Keratinocyte (primary cell): Measurements from ENCODE around the gene RNF144A. TPM values are rescaled to one million over a fixed set of nuclear protein-coding genes. Genes with fewer than 3 reads are reported as not detected.

Source experiments
- DNase-seq: peaks from one replicate; pipeline ENCODE4 v3.0.0-alpha.2; 2011; ENCODE audit warnings: low read depth, missing footprints, low spot score
- FAIRE-seq: peaks from 2 replicates; lab custom pipeline; 2011; peaks lifted over from hg19 to GRCh38; lab: Jason Lieb, UNC
- H2AFZ ChIP-seq: 2 replicates; pipeline ENCODE4 v1.6.0; 2012; ENCODE audit warnings: low read length, control low read depth, inconsistent platforms; ENCODE audit not compliant: control insufficient read depth
- H3K27ac ChIP-seq: 2 replicates; pipeline ENCODE4 v1.5.1; 2011; ENCODE audit warnings: low read length; ENCODE audit not compliant: control insufficient read depth, insufficient read depth
- H3K27me3 ChIP-seq: 3 replicates; pipeline ENCODE4 v1.6.0; 2011; ENCODE audit warnings: low read length; ENCODE audit not compliant: control insufficient read depth, insufficient read depth; ENCODE audit errors: extremely low read depth
- H3K36me3 ChIP-seq, 2 experiments: 2 replicates in 1 of 2; 3 replicates in 1 of 2; pipeline ENCODE4 v1.5.1; 2011; ENCODE audit warnings: low read length in 2 of 2, mild to moderate bottlenecking in 1 of 2; ENCODE audit not compliant: control insufficient read depth in 2 of 2, insufficient read depth in 2 of 2; ENCODE audit errors: extremely low read depth in 1 of 2
- H3K4me1 ChIP-seq: 3 replicates; pipeline ENCODE4 v1.5.1; 2011; ENCODE audit warnings: low read length; ENCODE audit not compliant: control insufficient read depth, insufficient read depth; ENCODE audit errors: extremely low read depth
- H3K4me2 ChIP-seq: 3 replicates; pipeline ENCODE4 v1.6.0; 2011; ENCODE audit warnings: low read depth, low read length; ENCODE audit not compliant: control insufficient read depth, insufficient read depth; ENCODE audit errors: extremely low read depth
- H3K4me3 ChIP-seq, 3 experiments: fragments of 200-600 bp in 1 of 3; sonication (generic) in 1 of 3; 2 replicates in 2 of 3; 3 replicates in 1 of 3; pipeline ENCODE4 v1.5.1; 2011 to 2016; ENCODE audit warnings: low read length in 3 of 3, mild to moderate bottlenecking in 3 of 3, control low read depth in 2 of 3, inconsistent platforms in 1 of 3, low read depth in 1 of 3, mixed read lengths in 1 of 3, mixed run types in 1 of 3, moderate library complexity in 1 of 3; ENCODE audit not compliant: control insufficient read depth in 2 of 3, insufficient read depth in 2 of 3; ENCODE audit errors: extremely low read depth in 1 of 3
- H3K79me2 ChIP-seq: 2 replicates; pipeline ENCODE4 v1.6.0; 2012; ENCODE audit warnings: low read length; ENCODE audit not compliant: control insufficient read depth, insufficient read depth
- H3K9ac ChIP-seq: 3 replicates; pipeline ENCODE4 v1.6.0; 2011; ENCODE audit warnings: low read length; ENCODE audit not compliant: control insufficient read depth, insufficient read depth; ENCODE audit errors: extremely low read depth
- H3K9me1 ChIP-seq: 3 replicates; pipeline ENCODE4 v1.6.0; 2011; ENCODE audit warnings: low read length; ENCODE audit not compliant: control insufficient read depth, insufficient read depth; ENCODE audit errors: extremely low read depth
- H3K9me3 ChIP-seq: 2 replicates; pipeline ENCODE4 v1.5.1; 2012; ENCODE audit warnings: low read depth, low read length; ENCODE audit not compliant: control insufficient read depth
- H4K20me1 ChIP-seq: 3 replicates; pipeline ENCODE4 v1.6.0; 2011; ENCODE audit warnings: low read length; ENCODE audit not compliant: control insufficient read depth, insufficient read depth; ENCODE audit errors: extremely low read depth
- EZH2 ChIP-seq: IDR thresholded peaks from one replicate; pipeline ENCODE4 v1.6.1; 2012; ENCODE audit warnings: inconsistent platforms, mild to moderate bottlenecking, low read length, moderate library complexity
- dilution Hi-C: fragments of 300-500 bp; cut with MboI; formaldehyde crosslinking; loops from one replicate; pipeline ENCODE4 v1.7.0; 2020; ENCODE audit warnings: low sequenced_read_pairs; ENCODE audit not compliant: extremely low pct_ligation_motif_present
- polyA plus RNA-seq, 5 experiments: library from polyadenylated mRNA; depleted of rRNA in 3 of 5; stranded (reverse) in 3 of 5; stranded (forward) in 1 of 5; unstranded in 1 of 5; fragments of >200 nt; gene quantifications; 1 replicate in 1 of 5; 2 replicates in 3 of 5; 3 replicates in 1 of 5; pipeline versions ENCODE4 v1.2.1 to v1.2.3, GENCODE V29; 2011 to 2012; ENCODE audit warnings: missing spikeins in 2 of 5, low read depth in 1 of 5, low replicate concordance in 1 of 5
- TF ChIP-seq, protein P1 (sequence below), 3 experiments: IDR thresholded peaks in 1 of 3; conservative IDR thresholded peaks in 1 of 3; optimal IDR thresholded peaks in 1 of 3; 2 replicates in 2 of 3; 3 replicates in 1 of 3; pipeline versions ENCODE3 to v1.5.1; 2011; ENCODE audit warnings: low read length in 3 of 3, mild to moderate bottlenecking in 3 of 3, moderate library complexity in 2 of 3, control low read depth in 1 of 3, inconsistent platforms in 1 of 3; ENCODE audit not compliant: insufficient read depth in 2 of 3; ENCODE audit errors: extremely low read depth in 1 of 3

The RNF144A gene
- polyA plus RNA-seq, 1 donor (not counting 4 experiments of a cell fraction or from before 2014, with no cell fraction given): 1.4 TPM

DNA sequence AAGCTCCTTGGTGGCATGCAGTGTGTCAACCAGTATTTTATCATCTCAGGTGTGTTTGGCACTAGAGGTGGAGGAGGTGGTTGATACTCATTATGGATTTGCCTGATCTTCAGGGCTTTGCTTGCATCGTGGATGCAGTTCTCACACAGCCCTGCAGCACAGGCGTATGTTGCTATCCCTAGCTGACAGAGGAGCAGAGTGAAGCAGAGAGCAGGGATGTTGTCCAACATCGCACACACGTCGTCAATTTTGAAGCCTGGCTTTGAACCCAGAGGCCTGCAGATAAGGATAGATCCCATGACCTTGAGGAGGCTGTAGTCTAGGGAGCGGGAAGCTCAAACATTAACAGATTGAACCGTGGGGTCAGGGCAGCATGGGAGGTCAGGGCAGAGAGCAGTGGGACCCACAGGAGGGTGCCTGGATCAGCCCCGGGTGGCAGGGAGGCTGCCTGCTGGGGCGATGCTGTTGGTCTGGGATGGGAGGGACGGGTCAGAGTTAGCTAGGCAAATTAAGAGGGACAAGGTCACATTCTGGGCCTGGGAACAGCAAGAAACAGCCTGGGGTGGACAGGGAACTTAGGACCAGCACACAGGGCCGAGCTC lies 4.2 kb downstream of the RNF144A start:
- Histone ChIP-seq H3K4me1 (no peaks in the 10 kb centered on the region), H4K20me1 (no peaks in the 10 kb centered on the region), H3K4me2 (no peak overlapping the region), H3K36me3 (no peaks in the 10 kb centered on the region), H3K9me1 (no peaks in the 10 kb centered on the region), H3K9me3 (no peaks in the 10 kb centered on the region), H2AFZ (no peak overlapping the region), H3K27me3 (no peaks in the 10 kb centered on the region), H3K9ac (no peak overlapping the region), H3K27ac (no peak overlapping the region), H3K4me3 (no peak overlapping the region), H3K79me2 (no peaks in the 10 kb centered on the region)
- FAIRE-seq: no peak
- no peak for TF ChIP-seq EZH2
- TF ChIP-seq, protein P1, sequence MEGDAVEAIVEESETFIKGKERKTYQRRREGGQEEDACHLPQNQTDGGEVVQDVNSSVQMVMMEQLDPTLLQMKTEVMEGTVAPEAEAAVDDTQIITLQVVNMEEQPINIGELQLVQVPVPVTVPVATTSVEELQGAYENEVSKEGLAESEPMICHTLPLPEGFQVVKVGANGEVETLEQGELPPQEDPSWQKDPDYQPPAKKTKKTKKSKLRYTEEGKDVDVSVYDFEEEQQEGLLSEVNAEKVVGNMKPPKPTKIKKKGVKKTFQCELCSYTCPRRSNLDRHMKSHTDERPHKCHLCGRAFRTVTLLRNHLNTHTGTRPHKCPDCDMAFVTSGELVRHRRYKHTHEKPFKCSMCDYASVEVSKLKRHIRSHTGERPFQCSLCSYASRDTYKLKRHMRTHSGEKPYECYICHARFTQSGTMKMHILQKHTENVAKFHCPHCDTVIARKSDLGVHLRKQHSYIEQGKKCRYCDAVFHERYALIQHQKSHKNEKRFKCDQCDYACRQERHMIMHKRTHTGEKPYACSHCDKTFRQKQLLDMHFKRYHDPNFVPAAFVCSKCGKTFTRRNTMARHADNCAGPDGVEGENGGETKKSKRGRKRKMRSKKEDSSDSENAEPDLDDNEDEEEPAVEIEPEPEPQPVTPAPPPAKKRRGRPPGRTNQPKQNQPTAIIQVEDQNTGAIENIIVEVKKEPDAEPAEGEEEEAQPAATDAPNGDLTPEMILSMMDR (optimal IDR thresholded peaks at IDR 0.05 in 1 of 3, IDR thresholded peaks at IDR 0.05 in 1 of 3, conservative IDR thresholded peaks at IDR 0.05 in 1 of 3; ENCODE audit: extremely low read depth in 1 of 3, insufficient read depth in 2 of 3, low read length in 3 of 3): no peak
- DNase-seq: no peak
- dilution Hi-C loops: no loop called here

DNA sequence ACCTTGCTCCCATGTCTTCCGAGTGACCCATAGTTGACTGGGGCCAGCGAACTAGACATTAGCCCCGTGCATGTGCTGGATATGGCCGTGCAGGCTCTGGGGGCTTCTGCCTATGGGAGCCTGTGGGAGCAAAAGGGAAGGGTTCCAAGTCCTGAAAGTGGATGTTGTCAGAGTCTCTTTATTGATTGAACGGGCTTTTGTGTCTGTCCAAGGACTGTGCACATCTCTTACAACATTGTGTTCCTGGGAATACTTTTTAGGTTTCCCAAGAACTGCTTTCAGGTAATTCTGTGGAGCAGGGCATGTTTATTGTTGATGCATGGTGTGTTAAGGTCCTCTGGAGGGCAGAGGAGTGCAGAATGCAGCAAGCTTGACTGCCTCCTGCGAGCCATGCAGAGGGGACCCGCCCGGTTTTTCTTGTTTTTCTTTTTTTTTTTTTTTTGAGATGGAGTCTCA lies 5.0 kb downstream of the RNF144A start:
- Histone ChIP-seq H2AFZ (no peak overlapping the region), H3K4me2 (no peak overlapping the region), H3K4me3 (no peak overlapping the region), H3K79me2 (no peaks in the 10 kb centered on the region), H3K9ac (no peak overlapping the region), H3K4me1 (no peaks in the 10 kb centered on the region), H3K36me3 (no peaks in the 10 kb centered on the region), H3K27me3 (no peaks in the 10 kb centered on the region), H3K27ac (no peak overlapping the region), H3K9me1 (no peaks in the 10 kb centered on the region), H3K9me3 (no peaks in the 10 kb centered on the region), H4K20me1 (no peaks in the 10 kb centered on the region)
- FAIRE-seq: no peak
- no peak for TF ChIP-seq EZH2
- TF ChIP-seq, protein P1 (optimal IDR thresholded peaks at IDR 0.05 in 1 of 3, IDR thresholded peaks at IDR 0.05 in 1 of 3, conservative IDR thresholded peaks at IDR 0.05 in 1 of 3; ENCODE audit: extremely low read depth in 1 of 3, insufficient read depth in 2 of 3, low read length in 3 of 3): peak in 1 of 3 experiments; percentile 40
- dilution Hi-C loops: no loop called here
- DNase-seq: no peak
